ENCODE data around the gene C5orf24. TPM values are rescaled to one million over a fixed set of nuclear protein-coding genes. Genes with fewer than 3 reads are reported as not detected.
"Not testable (repeated sequence)": the region's sequence is repeated elsewhere in the genome, so short reads cannot be mapped to it uniquely, and the experiment has no call there.

Gene C5orf24
- total and polyA plus RNA-seq, 3 experiments from 2014 or later = 10.5 to 29.8 (median 28.9) TPM

- Histone ChIP-seq H3K4me3 (ENCODE audit: low read length) (no peak overlapping the region), H3K9me3 (ENCODE audit: low read length) (no peaks in the 10 kb centered on the region), H3K4me1 (ENCODE audit: insufficient read depth, low read length) (peaks cover 25% of the 10 kb centered on the region), H3K36me3 (ENCODE audit: insufficient read depth, low read length) (no peaks in the 10 kb centered on the region), H3K27ac (ENCODE audit: low read depth, low read length) (no peak overlapping the region), H3K27me3 (ENCODE audit: insufficient read depth, low read length, poor library complexity, severe bottlenecking) (no peaks in the 10 kb centered on the region)
- peaks cover 0 to 21% (median 4%) of the 10 kb centered on the region in 3 donors for H3K36me3 Mint-ChIP-seq
- CTCF ChIA-PET = interaction anchor here (1.8 kb wide), 1 partner anchor 61 kb away, joined by 16 read pairs; the partner anchor contains the start of gene PCBD2
- H3K4me3 Mint-ChIP-seq = no peak overlapping the region
- DNase-seq = no peak
- H3K4me1 Mint-ChIP-seq = peaks cover 24 to 28% (median 28%) of the 10 kb centered on the region in 3 donors
- no peaks in the 10 kb centered on the region for H3K9me3 Mint-ChIP-seq
- POLR2A ChIA-PET = interaction anchor here (0.6 to 1.9 kb wide), 2 partner anchors 60 to 106 kb away, joined by 3 to 21 read pairs; partner anchors contain the start of gene PCBD2
- peak overlapping the region in 6 of 8 donors; percentile 11 to 97 (median 62) for H3K27ac Mint-ChIP-seq
- no peaks in the 10 kb centered on the region for H3K27me3 Mint-ChIP-seq
Measured at GRCh38 chr5:134844252-134844651, 1.5 kb upstream of the C5orf24 start.

GRCh38 chr5:134845335-134845851 is 375 bp upstream of the C5orf24 start:
- Histone ChIP-seq H3K4me1 (ENCODE audit: insufficient read depth, low read length) (peaks cover 25% of the 10 kb centered on the region), H3K36me3 (ENCODE audit: insufficient read depth, low read length) (no peaks in the 10 kb centered on the region), H3K27ac (ENCODE audit: low read depth, low read length) (peak overlapping the region; percentile 92), H3K27me3 (ENCODE audit: insufficient read depth, low read length, poor library complexity, severe bottlenecking) (no peaks in the 10 kb centered on the region), H3K4me3 (ENCODE audit: low read length) (peak overlapping the region; percentile 38), H3K9me3 (ENCODE audit: low read length) (no peaks in the 10 kb centered on the region)
- H3K27ac Mint-ChIP-seq = peak overlapping the region; percentile 91 to 98 (median 96)
- peaks cover 0 to 21% (median 5%) of the 10 kb centered on the region in 3 donors for H3K36me3 Mint-ChIP-seq
- CTCF ChIA-PET = interaction anchor here (1.1 to 1.8 kb wide), 3 partner anchors 15 to 60 kb away, joined by 3 to 16 read pairs (median 4); partner anchors contain the start of genes PCBD2 and TXNDC15
- no peaks in the 10 kb centered on the region for H3K27me3 Mint-ChIP-seq
- no peaks in the 10 kb centered on the region for H3K9me3 Mint-ChIP-seq
- POLR2A ChIA-PET = interaction anchor here (0.6 to 1.9 kb wide), 8 partner anchors 12 to 620 kb away, joined by 3 to 21 read pairs (median 4); partner anchors contain the start of genes CAMLG, PCBD2, PPP2CA and TXNDC15
- peaks cover 27 to 34% (median 34%) of the 10 kb centered on the region in 3 donors for H3K4me1 Mint-ChIP-seq
- no peak for DNase-seq
- peak overlapping the region; percentile 84 to 96 (median 88) for H3K4me3 Mint-ChIP-seq

GRCh38 chr5:134846641-134846960 is 833 bp downstream of the C5orf24 start:
- CTCF ChIA-PET = interaction anchor here (1.0 to 1.2 kb wide), 2 partner anchors 58 to 108 kb away, joined by 3 to 7 read pairs; partner anchors contain the start of genes CAMLG and PCBD2

GRCh38 chr5:134849434-134849933 is 3.7 kb downstream of the C5orf24 start:
- peaks cover 0 to 37% (median 2%) of the 10 kb centered on the region in 3 donors for H3K36me3 Mint-ChIP-seq
- not testable (repeated sequence) for H3K4me3 ChIP-seq (ENCODE audit: low read length); H3K27me3 ChIP-seq (ENCODE audit: insufficient read depth, low read length, poor library complexity, severe bottlenecking); H3K27me3 Mint-ChIP-seq; H3K9me3 Mint-ChIP-seq; H3K9me3 ChIP-seq (ENCODE audit: low read length); H3K27ac ChIP-seq (ENCODE audit: low read depth, low read length); DNase-seq
- peaks cover 43 to 60% (median 60%) of the 10 kb centered on the region in 3 donors for H3K4me1 Mint-ChIP-seq
- POLR2A ChIA-PET = interaction anchor here (0.6 to 1.1 kb wide), 4 partner anchors 11 to 361 kb away, joined by 3 to 5 read pairs (median 4); partner anchors contain the start of genes DDX46 and PCBD2
- peaks cover 25% of the 10 kb centered on the region for H3K4me1 ChIP-seq (ENCODE audit: insufficient read depth, low read length)
- peaks cover 14% of the 10 kb centered on the region for H3K36me3 ChIP-seq (ENCODE audit: insufficient read depth, low read length)
- H3K4me3 Mint-ChIP-seq = peak overlapping the region in 2 of 7 donors; percentile 38
- CTCF ChIA-PET = interaction anchor here (1.5 to 3.3 kb wide), 3 partner anchors 10 to 55 kb away, joined by 4 to 9 read pairs (median 4); partner anchors contain the start of genes PCBD2 and TXNDC15
- H3K27ac Mint-ChIP-seq = peak overlapping the region in 3 of 8 donors; percentile 42 to 85 (median 56)

More at GRCh38 chr5:134846641-134846960, 833 bp downstream of the C5orf24 start:
- Mint-ChIP-seq H3K36me3 (peaks cover 0 to 26% (median 2%) of the 10 kb centered on the region in 3 donors), H3K27me3 (no peaks in the 10 kb centered on the region), H3K27ac (peak overlapping the region; percentile 92 to 98 (median 96)), H3K4me1 (peaks cover 35 to 45% (median 45%) of the 10 kb centered on the region in 3 donors), H3K9me3 (no peaks in the 10 kb centered on the region), H3K4me3 (peak overlapping the region; percentile 84 to 96 (median 88))
- POLR2A ChIA-PET = interaction anchor here (0.6 to 1.4 kb wide), 2 partner anchors 28 to 54 kb away, joined by 4 to 5 read pairs; partner anchors contain the start of gene TXNDC15
- peaks cover 25% of the 10 kb centered on the region for H3K4me1 ChIP-seq (ENCODE audit: insufficient read depth, low read length)
- H3K27ac ChIP-seq (ENCODE audit: low read depth, low read length) = peak overlapping the region; percentile 92
- H3K27me3 ChIP-seq (ENCODE audit: insufficient read depth, low read length, poor library complexity, severe bottlenecking) = no peaks in the 10 kb centered on the region
- DNase-seq = peak in 2 of 5 donors; percentile 3
- no peaks in the 10 kb centered on the region for H3K36me3 ChIP-seq (ENCODE audit: insufficient read depth, low read length)
- H3K4me3 ChIP-seq (ENCODE audit: low read length) = peak overlapping the region; percentile 70
- H3K9me3 ChIP-seq (ENCODE audit: low read length) = no peaks in the 10 kb centered on the region

- H3K27ac ChIP-seq (ENCODE audit: low read depth, low read length) = no peak overlapping the region
- peaks cover 0 to 48% (median 2%) of the 10 kb centered on the region in 3 donors for H3K36me3 Mint-ChIP-seq
- no peaks in the 10 kb centered on the region for H3K27me3 Mint-ChIP-seq
- peaks cover 30% of the 10 kb centered on the region for H3K36me3 ChIP-seq (ENCODE audit: insufficient read depth, low read length)
- H3K4me1 ChIP-seq (ENCODE audit: insufficient read depth, low read length) = peaks cover 17% of the 10 kb centered on the region
- no peaks in the 10 kb centered on the region for H3K27me3 ChIP-seq (ENCODE audit: insufficient read depth, low read length, poor library complexity, severe bottlenecking)
- ChIA-PET POLR2A (no interaction called here), CTCF (interaction anchor here (1.1 to 1.7 kb wide), 3 partner anchors 11 to 89 kb away, joined by 3 to 4 read pairs (median 4); no protein-coding TSS in a partner anchor)
- H3K4me3 ChIP-seq (ENCODE audit: low read length) = no peak overlapping the region
- no peaks in the 10 kb centered on the region for H3K9me3 Mint-ChIP-seq
- peaks cover 44 to 63% (median 61%) of the 10 kb centered on the region in 3 donors for H3K4me1 Mint-ChIP-seq
- DNase-seq = no peak
- no peaks in the 10 kb centered on the region for H3K9me3 ChIP-seq (ENCODE audit: low read length)
- H3K27ac Mint-ChIP-seq = peak overlapping the region in 4 of 8 donors; percentile 40 to 81 (median 48)
- peak overlapping the region in 1 of 7 donors; percentile 40 for H3K4me3 Mint-ChIP-seq
Measured at GRCh38 chr5:134851307-134851923, 5.6 kb downstream of the C5orf24 start.

GRCh38 chr5:134856465-134856864 is 10.7 kb downstream of the C5orf24 start:
- Mint-ChIP-seq H3K36me3 (peaks cover 0 to 51% (median 0%) of the 10 kb centered on the region in 3 donors), H3K4me1 (peaks cover 22 to 35% (median 34%) of the 10 kb centered on the region in 3 donors)
- H3K27me3 Mint-ChIP-seq; POLR2A ChIA-PET; H3K27me3 ChIP-seq (ENCODE audit: insufficient read depth, low read length, poor library complexity, severe bottlenecking); H3K4me3 Mint-ChIP-seq; CTCF ChIA-PET; DNase-seq; H3K4me1 ChIP-seq (ENCODE audit: insufficient read depth, low read length); H3K27ac Mint-ChIP-seq; H3K27ac ChIP-seq (ENCODE audit: low read depth, low read length); H3K9me3 ChIP-seq (ENCODE audit: low read length); H3K9me3 Mint-ChIP-seq; H3K4me3 ChIP-seq (ENCODE audit: low read length): not testable (repeated sequence)
- peaks cover 42% of the 10 kb centered on the region for H3K36me3 ChIP-seq (ENCODE audit: insufficient read depth, low read length)

- POLR2A ChIA-PET = interaction anchor here (0.9 kb wide), 1 partner anchor 12 kb away, joined by 4 read pairs; the partner anchor contains the start of gene C5orf24
- no peaks in the 10 kb centered on the region for H3K27me3 ChIP-seq (ENCODE audit: insufficient read depth, low read length, poor library complexity, severe bottlenecking)
- Mint-ChIP-seq H3K27ac (peak overlapping the region in 3 of 8 donors; percentile 53 to 77 (median 54)), H3K9me3 (no peaks in the 10 kb centered on the region), H3K27me3 (peaks cover 0 to 1% of the 10 kb centered on the region in 2 donors), H3K4me1 (peaks cover 18 to 30% (median 27%) of the 10 kb centered on the region in 3 donors), H3K4me3 (no peak overlapping the region), H3K36me3 (peaks cover 0 to 47% (median 0%) of the 10 kb centered on the region in 3 donors)
- H3K27ac ChIP-seq (ENCODE audit: low read depth, low read length) = no peak overlapping the region
- no peak for DNase-seq
- no peak overlapping the region for H3K4me3 ChIP-seq (ENCODE audit: low read length)
- no peaks in the 10 kb centered on the region for H3K4me1 ChIP-seq (ENCODE audit: insufficient read depth, low read length)
- CTCF ChIA-PET = no interaction called here
- H3K9me3 ChIP-seq (ENCODE audit: low read length) = no peaks in the 10 kb centered on the region
- peaks cover 39% of the 10 kb centered on the region for H3K36me3 ChIP-seq (ENCODE audit: insufficient read depth, low read length)
Measured at GRCh38 chr5:134857401-134857800, 11.6 kb downstream of the C5orf24 start.

Measured in CD8-positive, alpha-beta memory T cell (primary cell).